BJ (cell line): ENCODE data around the gene NAV2. TPM values are rescaled to one million over a fixed set of nuclear protein-coding genes. Genes with fewer than 3 reads are reported as not detected.
"Not testable (repeated sequence)": the region's sequence is repeated elsewhere in the genome, so short reads cannot be mapped to it uniquely, and the experiment has no call there.

Source experiments
- CTCF ChIA-PET: fragments of 350-600 bp; formaldehyde crosslinking; extraction: SDS; loops from one replicate; lab custom pipeline; 2021; ENCODE audit warnings: antibody characterized with exemption, inconsistent platforms; lab: Yijun Ruan, JAX
- POLR2A ChIA-PET: fragments of 300-600 bp; sonication (Branson Sonifier 250); formaldehyde crosslinking; extraction: SDS; loops from one replicate; lab custom pipeline; 2021; ENCODE audit warnings: antibody characterized with exemption; lab: Charles Lee
- DNase-seq: peaks from one replicate; pipeline ENCODE4 v3.0.0-alpha.2; 2011; ENCODE audit warnings: low read depth
- H3K27me3 ChIP-seq: 2 replicates; pipeline ENCODE4 v1.6.0; 2011; ENCODE audit warnings: low read length; ENCODE audit not compliant: control insufficient read depth, insufficient read depth
- H3K36me3 ChIP-seq: 2 replicates; pipeline ENCODE4 v1.5.1; 2011; ENCODE audit warnings: low read length; ENCODE audit not compliant: control insufficient read depth, insufficient read depth
- H3K4me3 ChIP-seq: 2 replicates; pipeline ENCODE4 v1.5.1; 2011; ENCODE audit warnings: low read depth, mild to moderate bottlenecking, control low read depth, low read length
- polyA plus RNA-seq: library from polyadenylated mRNA; depleted of rRNA; stranded (reverse); fragments of >200 nt; gene quantifications from 2 replicates; pipeline ENCODE4 v1.2.3, GENCODE V29; 2011
- TF ChIP-seq, protein P1 (sequence below): IDR thresholded peaks from 2 replicates; pipeline ENCODE4 v1.5.1; 2011; ENCODE audit warnings: low read depth, mild to moderate bottlenecking, control low read depth, inconsistent platforms, low read length, moderate library complexity; ENCODE audit not compliant: insufficient read depth

NAV2 gene
- polyA plus RNA-seq, 1 experiment = 6.1 TPM

DNA sequence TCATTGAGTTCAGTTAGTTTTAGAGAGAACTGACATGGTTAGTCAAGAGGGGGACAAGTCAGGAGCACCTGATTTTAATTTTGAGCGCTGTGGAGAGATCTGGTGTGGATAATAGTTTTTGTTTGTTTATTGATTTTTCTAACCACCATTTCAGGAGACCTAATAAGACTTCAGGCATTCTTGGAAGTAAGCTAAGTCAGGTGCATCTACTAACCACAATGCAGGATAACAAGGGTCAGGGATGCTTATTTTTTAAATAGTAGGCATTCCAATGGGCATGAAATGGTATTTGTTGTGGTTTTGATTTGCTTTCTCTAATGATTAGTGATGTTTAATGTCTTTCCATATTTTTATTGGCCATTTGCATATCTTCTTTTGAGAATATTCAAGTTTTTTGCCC lies 212.1 kb downstream of the NAV2 start:
- H3K36me3 ChIP-seq = no peaks in the 10 kb centered on the region

DNA sequence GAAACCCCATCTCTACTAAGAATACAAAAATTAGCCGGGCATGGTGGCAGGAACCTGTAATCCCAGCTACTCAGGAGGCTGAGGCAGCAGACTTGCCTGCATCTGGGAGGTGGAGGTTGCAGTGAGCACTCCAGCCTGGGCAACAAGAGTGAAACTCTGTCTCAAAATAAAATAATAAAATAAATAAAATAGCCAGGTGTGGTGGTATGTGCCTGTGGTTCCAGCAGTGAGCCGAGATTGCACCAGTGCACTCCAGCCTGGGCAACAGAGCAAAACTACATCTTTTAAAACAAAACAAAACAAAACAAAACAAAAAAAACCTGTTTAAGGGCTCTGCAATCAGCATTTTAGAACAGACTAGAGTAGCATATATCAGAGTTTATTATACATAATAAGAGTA lies 214.8 kb downstream of the NAV2 start:
- H3K36me3 ChIP-seq, POLR2A ChIA-PET, H3K27me3 ChIP-seq, H3K4me3 ChIP-seq, DNase-seq: not testable (repeated sequence)
- CTCF ChIA-PET = interaction anchor here (0.5 to 1.3 kb wide), 3 partner anchors 10 to 204 kb away, joined by 3 read pairs; no protein-coding TSS in a partner anchor

More for the DNA sequence above, 212.1 kb downstream of the NAV2 start:
- ChIA-PET CTCF (interaction anchor here (0.5 to 1.0 kb wide), 2 partner anchors 9 to 274 kb away, joined by 3 read pairs; no protein-coding TSS in a partner anchor), POLR2A (no interaction called here)
- H3K27me3 ChIP-seq = no peaks in the 10 kb centered on the region
- DNase-seq = no peak
- H3K4me3 ChIP-seq = no peak overlapping the region
- TF ChIP-seq, protein P1, sequence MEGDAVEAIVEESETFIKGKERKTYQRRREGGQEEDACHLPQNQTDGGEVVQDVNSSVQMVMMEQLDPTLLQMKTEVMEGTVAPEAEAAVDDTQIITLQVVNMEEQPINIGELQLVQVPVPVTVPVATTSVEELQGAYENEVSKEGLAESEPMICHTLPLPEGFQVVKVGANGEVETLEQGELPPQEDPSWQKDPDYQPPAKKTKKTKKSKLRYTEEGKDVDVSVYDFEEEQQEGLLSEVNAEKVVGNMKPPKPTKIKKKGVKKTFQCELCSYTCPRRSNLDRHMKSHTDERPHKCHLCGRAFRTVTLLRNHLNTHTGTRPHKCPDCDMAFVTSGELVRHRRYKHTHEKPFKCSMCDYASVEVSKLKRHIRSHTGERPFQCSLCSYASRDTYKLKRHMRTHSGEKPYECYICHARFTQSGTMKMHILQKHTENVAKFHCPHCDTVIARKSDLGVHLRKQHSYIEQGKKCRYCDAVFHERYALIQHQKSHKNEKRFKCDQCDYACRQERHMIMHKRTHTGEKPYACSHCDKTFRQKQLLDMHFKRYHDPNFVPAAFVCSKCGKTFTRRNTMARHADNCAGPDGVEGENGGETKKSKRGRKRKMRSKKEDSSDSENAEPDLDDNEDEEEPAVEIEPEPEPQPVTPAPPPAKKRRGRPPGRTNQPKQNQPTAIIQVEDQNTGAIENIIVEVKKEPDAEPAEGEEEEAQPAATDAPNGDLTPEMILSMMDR = no peak

DNA sequence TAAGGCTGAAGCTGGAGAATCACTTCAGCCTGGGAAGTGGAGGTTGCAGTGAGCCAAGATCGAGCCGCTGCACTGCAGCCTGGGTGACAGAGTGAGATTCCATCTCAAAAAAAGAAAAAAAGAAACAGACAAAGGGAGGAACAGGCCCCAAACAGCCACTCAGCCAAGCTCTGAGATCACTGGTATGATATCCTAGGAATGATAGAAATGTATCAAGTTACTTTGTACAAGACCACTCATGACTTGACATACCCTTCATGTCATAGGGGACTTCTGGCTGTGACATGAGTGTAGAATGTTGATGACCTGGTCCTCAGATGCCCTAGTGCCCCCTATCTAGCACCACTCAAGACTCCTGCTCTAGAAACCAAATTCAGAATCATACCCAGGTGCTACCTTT lies 216.5 kb downstream of the NAV2 start:
- DNase-seq = no peak
- no peak overlapping the region for H3K4me3 ChIP-seq
- TF ChIP-seq, protein P1 = no peak
- CTCF ChIA-PET = interaction anchor here (0.7 to 1.6 kb wide), 7 partner anchors 10 to 423 kb away, joined by 3 to 5 read pairs (median 4); no protein-coding TSS in a partner anchor
- POLR2A ChIA-PET = no interaction called here
- no peaks in the 10 kb centered on the region for H3K27me3 ChIP-seq
- H3K36me3 ChIP-seq = peaks cover 3% of the 10 kb centered on the region

GRCh38 chr11:19929655-19930054 lies 217.0 kb downstream of the NAV2 start:
- ChIA-PET POLR2A (no interaction called here), CTCF (interaction anchor here (1.0 to 1.6 kb wide), 6 partner anchors 10 to 852 kb away, joined by 3 to 4 read pairs (median 4); no protein-coding TSS in a partner anchor)
- Histone ChIP-seq H3K27me3 (no peaks in the 10 kb centered on the region), H3K36me3 (peaks cover 3% of the 10 kb centered on the region), H3K4me3 (no peak overlapping the region)
- DNase-seq = no peak
- TF ChIP-seq, protein P1 = no peak

DNA sequence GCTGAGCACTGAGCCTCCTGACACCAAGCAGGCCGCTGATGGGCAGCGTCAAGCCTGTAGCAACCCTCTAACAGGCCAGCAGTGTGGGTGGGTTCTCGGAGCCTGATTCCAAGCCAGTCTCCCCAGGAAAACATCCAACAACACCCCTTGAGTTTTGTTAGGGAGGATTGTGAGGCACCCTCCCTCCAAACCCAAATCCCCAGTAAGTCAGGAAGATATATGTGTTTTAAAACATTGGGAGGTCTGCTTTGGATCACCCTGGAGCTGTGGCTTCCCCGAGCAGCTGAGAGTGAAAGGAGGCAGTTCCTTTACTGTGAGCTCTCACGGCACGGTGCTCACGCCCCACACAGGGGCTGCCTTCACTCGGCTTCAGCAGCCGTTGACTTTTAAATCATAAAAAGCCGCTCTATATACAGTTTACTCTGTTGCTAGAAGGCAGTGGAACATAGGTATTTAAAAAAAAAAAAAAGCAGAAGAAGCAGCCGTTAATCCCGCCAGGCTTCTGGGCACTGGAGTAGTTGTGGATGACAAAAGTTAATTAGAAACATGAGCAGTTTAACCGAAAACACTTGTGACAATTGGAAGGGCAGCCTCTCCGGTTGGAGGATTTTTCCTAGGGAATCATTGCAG lies 218.6 kb downstream of the NAV2 start:
- POLR2A ChIA-PET = interaction anchor here (1.0 kb wide), 1 partner anchor 12 kb away, joined by 4 read pairs; no protein-coding TSS in a partner anchor
- H3K4me3 ChIP-seq = 0 out of 2 replicates have a peak overlapping the region, but pooled peaks have one; percentile 3
- CTCF ChIA-PET = interaction anchor here (0.9 to 1.6 kb wide), 4 partner anchors 19 to 197 kb away, joined by 3 to 7 read pairs (median 4); no protein-coding TSS in a partner anchor
- DNase-seq = peak; percentile 44
- H3K27me3 ChIP-seq = no peaks in the 10 kb centered on the region
- TF ChIP-seq, protein P1 = no peak
- peaks cover 3% of the 10 kb centered on the region for H3K36me3 ChIP-seq
